Neural cell (in vitro differentiated cells): ENCODE measurements around the gene BCL2L12. TPM values are rescaled to one million over a fixed set of nuclear protein-coding genes. Genes with fewer than 3 reads are reported as not detected.

Source experiments
- H2AFZ ChIP-seq: fragments of 200-600, 300-800 bp; sonication (generic), shearing (Covaris generic); 2 replicates; pipeline ENCODE4 v1.6.0; 2014; ENCODE audit warnings: low read depth, mild to moderate bottlenecking, antibody characterized with exemption, low read length, moderate library complexity
- H3F3A ChIP-seq: fragments of 200-600 bp; shearing (Covaris generic); 2 replicates; pipeline ENCODE4 v1.6.1; 2016; ENCODE audit warnings: mild to moderate bottlenecking, moderate library complexity, mixed read lengths, antibody characterized with exemption, low read length; ENCODE audit not compliant: insufficient read depth, poor library complexity, severe bottlenecking
- H3K27ac ChIP-seq: fragments of 200-600, 300-800 bp; sonication (generic), shearing (Covaris generic); 2 replicates; pipeline ENCODE4 v1.5.1; 2014; ENCODE audit warnings: mild to moderate bottlenecking, low read length, moderate library complexity
- H3K27me3 ChIP-seq: fragments of 300-800, 200-600 bp; sonication (generic), shearing (Covaris generic); 2 replicates; pipeline ENCODE4 v1.6.0; 2014; ENCODE audit warnings: mild to moderate bottlenecking, low read depth, low read length, moderate library complexity; ENCODE audit not compliant: insufficient read depth
- H3K36me3 ChIP-seq: fragments of 300-800, 200-600 bp; sonication (generic), shearing (Covaris generic); 2 replicates; pipeline ENCODE4 v1.5.1; 2014; ENCODE audit warnings: mild to moderate bottlenecking, antibody characterized with exemption, low read length, moderate library complexity; ENCODE audit not compliant: insufficient read depth
- H3K4me2 ChIP-seq: fragments of 300-800, 200-600 bp; sonication (generic), shearing (Covaris generic); 2 replicates; pipeline ENCODE4 v1.6.0; 2014; ENCODE audit warnings: mild to moderate bottlenecking, low read length
- H3K4me3 ChIP-seq: fragments of 300-800, 200-600 bp; sonication (generic), shearing (Covaris generic); 2 replicates; pipeline ENCODE4 v1.5.1; 2014; ENCODE audit warnings: mild to moderate bottlenecking, low read length, moderate library complexity
- H3K79me2 ChIP-seq: fragments of 200-600 bp; shearing (Covaris generic); replicated peaks from 2 replicates; pipeline ENCODE4 v1.6.0; 2014; ENCODE audit warnings: mild to moderate bottlenecking, low read length, moderate library complexity; ENCODE audit not compliant: insufficient read depth
- H3K9ac ChIP-seq: fragments of 300-800, 200-600 bp; sonication (generic), shearing (Covaris generic); 2 replicates; pipeline ENCODE4 v1.6.1; 2016; ENCODE audit warnings: mild to moderate bottlenecking, low read length, mixed read lengths
- H3K9me2 ChIP-seq: fragments of 200-600 bp; shearing (Covaris generic); 2 replicates; pipeline ENCODE4 v1.6.1; 2016; ENCODE audit warnings: mild to moderate bottlenecking, low read length, mixed read lengths; ENCODE audit not compliant: insufficient read depth
- H3K9me3 ChIP-seq: fragments of 200-600, 300-800 bp; sonication (generic), shearing (Covaris generic); 2 replicates; pipeline ENCODE4 v1.6.1; 2016; ENCODE audit warnings: mild to moderate bottlenecking, mixed run types, low read length, moderate library complexity, mixed read lengths
- H4K20me1 ChIP-seq: fragments of 200-600 bp; shearing (Covaris generic); 2 replicates; pipeline ENCODE4 v1.6.1; 2016; ENCODE audit warnings: mild to moderate bottlenecking, mixed run types; ENCODE audit not compliant: insufficient read depth
- CTCF ChIP-seq: fragments of 450-650 bp; IDR thresholded peaks from 2 replicates; pipeline ENCODE4 v1.5.1; 2014; ENCODE audit warnings: antibody characterized with exemption, mild to moderate bottlenecking, moderate library complexity; ENCODE audit not compliant: poor library complexity, severe bottlenecking
- EP300 ChIP-seq: fragments of 450-650 bp; conservative IDR thresholded peaks from 2 replicates; pipeline ENCODE4 v1.6.1; 2014; ENCODE audit warnings: antibody characterized with exemption, mild to moderate bottlenecking, moderate library complexity; ENCODE audit not compliant: poor library complexity, severe bottlenecking
- EZH2 ChIP-seq: fragments of 200-600, 300-800 bp; shearing (Covaris generic), sonication (generic); IDR thresholded peaks from 2 replicates; pipeline ENCODE4 v1.6.1; 2014; ENCODE audit warnings: antibody characterized with exemption, low read length, borderline replicate concordance, mild to moderate bottlenecking; ENCODE audit not compliant: insufficient read depth, poor library complexity, severe bottlenecking
- MXI1 ChIP-seq: fragments of 450-650 bp; conservative IDR thresholded peaks from 2 replicates; pipeline ENCODE4 v1.6.1; 2014; ENCODE audit warnings: antibody characterized with exemption, mild to moderate bottlenecking; ENCODE audit not compliant: poor library complexity, severe bottlenecking
- POLR2AphosphoS5 ChIP-seq: IDR thresholded peaks from 2 replicates; pipeline ENCODE4 v1.6.1; 2012
- RAD21 ChIP-seq: fragments of 450-650 bp; conservative IDR thresholded peaks from 2 replicates; pipeline ENCODE4 v1.6.1; 2014; ENCODE audit warnings: antibody characterized with exemption, mild to moderate bottlenecking, moderate library complexity
- REST ChIP-seq: IDR thresholded peaks from 2 replicates; pipeline ENCODE4 v1.6.1; 2012; ENCODE audit warnings: borderline replicate concordance
- SMC3 ChIP-seq: fragments of 450-650 bp; conservative IDR thresholded peaks from 2 replicates; pipeline ENCODE4 v1.6.1; 2014; ENCODE audit warnings: antibody characterized with exemption, mild to moderate bottlenecking, moderate library complexity; ENCODE audit not compliant: poor library complexity
- TAF1 ChIP-seq: IDR thresholded peaks from 2 replicates; pipeline ENCODE4 v1.6.1; 2012; ENCODE audit warnings: low read depth
- polyA plus RNA-seq: library from polyadenylated mRNA; depleted of rRNA; stranded (reverse); fragments of >200 nt; gene quantifications from 2 replicates; pipeline ENCODE4 v1.2.3, GENCODE V29; 2014

The BCL2L12 gene
- polyA plus RNA-seq, 1 donor from 2014 or later: 1.1 TPM

- no peaks in the 10 kb centered on the region for H4K20me1 ChIP-seq
- H3K9ac ChIP-seq: no peak overlapping the region
- no peaks in the 10 kb centered on the region for H3F3A ChIP-seq
- H3K9me2 ChIP-seq: no peaks in the 10 kb centered on the region
- H3K79me2 ChIP-seq: no peaks in the 10 kb centered on the region
- H3K27me3 ChIP-seq: no peaks in the 10 kb centered on the region
- no peak overlapping the region for H2AFZ ChIP-seq
- H3K4me3 ChIP-seq: peak overlapping the region; percentile 22
- no peak overlapping the region for H3K4me2 ChIP-seq
- no peaks in the 10 kb centered on the region for H3K9me3 ChIP-seq
- no peak overlapping the region for H3K27ac ChIP-seq
- H3K36me3 ChIP-seq: no peaks in the 10 kb centered on the region
- TF ChIP-seq EZH2 (no peak), CTCF (peak; percentile 80), SMC3 (peak; percentile 71), MXI1 (no peak), REST (no peak), POLR2AphosphoS5 (no peak), EP300 (no peak), RAD21 (peak; percentile 54), TAF1 (no peak)
These were observed 6.6 kb downstream of the BCL2L12 start for GRCh38 chr19:49672131-49672919.

GRCh38 chr19:49676136-49676783 lies 10.5 kb downstream of the BCL2L12 start:
- H3K4me3 ChIP-seq: peak overlapping the region; percentile 68
- no peaks in the 10 kb centered on the region for H3K9me2 ChIP-seq

More at GRCh38 chr19:49676136-49676783, 10.5 kb downstream of the BCL2L12 start:
- H4K20me1 ChIP-seq: no peaks in the 10 kb centered on the region
- H3K9me3 ChIP-seq: no peaks in the 10 kb centered on the region
- H3K4me2 ChIP-seq: peak overlapping the region; percentile 49
- H2AFZ ChIP-seq: peak overlapping the region; percentile 70
- H3F3A ChIP-seq: peaks cover 3% of the 10 kb centered on the region
- no peaks in the 10 kb centered on the region for H3K36me3 ChIP-seq
- peak overlapping the region; percentile 73 for H3K9ac ChIP-seq
- H3K27ac ChIP-seq: peak overlapping the region; percentile 91
- TF ChIP-seq MXI1 (peak; percentile 19), RAD21 (no peak), SMC3 (no peak), POLR2AphosphoS5 (peak; percentile 66), EP300 (peak; percentile 56), REST (peak; percentile 68), EZH2 (no peak), TAF1 (peak; percentile 5), CTCF (peak; percentile 23)
- H3K79me2 ChIP-seq: peaks cover 34% of the 10 kb centered on the region
- H3K27me3 ChIP-seq: no peaks in the 10 kb centered on the region
